ENCODE measurements around the gene EGFL7.

EGFL7 gene

GRCh38 chr9:136625101-136626065 lies 37.3 kb upstream of the EGFL7 start (continued):
- no peak for TF ChIP-seq ZEB2 (tag by site-specific recombination; IDR thresholded peaks at IDR 0.05)
- TF ChIP-seq KLF10 (tag by site-specific recombination; IDR thresholded peaks at IDR 0.05) = no peak
- no peak for TF ChIP-seq ZNF660 (tag by site-specific recombination; IDR thresholded peaks at IDR 0.05)
- TF ChIP-seq ZNF629 (tag by site-specific recombination; IDR thresholded peaks at IDR 0.05) = no peak
- no peak for TF ChIP-seq ZNF777 (tag by site-specific recombination; IDR thresholded peaks at IDR 0.05; ENCODE audit: borderline replicate concordance)
- TF ChIP-seq SP3 (tag by site-specific recombination; IDR thresholded peaks at IDR 0.05) = no peak
- no peak for TF ChIP-seq ZNF580 (tag by site-specific recombination; IDR thresholded peaks at IDR 0.05)
- TF ChIP-seq ZSCAN23 (tag by site-specific recombination; IDR thresholded peaks at IDR 0.05) = no peak
- no peak for TF ChIP-seq MZF1 (tag by site-specific recombination; IDR thresholded peaks at IDR 0.05; ENCODE audit: borderline replicate concordance)
- no peak for TF ChIP-seq ZNF157 (tag by site-specific recombination; IDR thresholded peaks at IDR 0.05)
- no peak for TF ChIP-seq ZNF211 (tag by site-specific recombination; IDR thresholded peaks at IDR 0.05; ENCODE audit: low read depth)
- TF ChIP-seq ZNF530 (tag by site-specific recombination; IDR thresholded peaks at IDR 0.05; ENCODE audit: low read depth) = no peak
- no peak for TF ChIP-seq ZNF292 (tag by site-specific recombination; IDR thresholded peaks at IDR 0.05; ENCODE audit: borderline replicate concordance, low read depth)
- no peak for TF ChIP-seq ZNF623 (tag by site-specific recombination; IDR thresholded peaks at IDR 0.05)
- TF ChIP-seq ZNF221 (tag by site-specific recombination; IDR thresholded peaks at IDR 0.05; ENCODE audit: borderline replicate concordance) = no peak
- no peak for TF ChIP-seq ZNF521 (tag by site-specific recombination; IDR thresholded peaks at IDR 0.05)
- TF ChIP-seq ZBTB8A (tag by site-specific recombination; IDR thresholded peaks at IDR 0.05) = peak; percentile 29; the same call in 1 of the 2 replicates
- TF ChIP-seq ZNF585B (tag by site-specific recombination; IDR thresholded peaks at IDR 0.05) = no peak
- TF ChIP-seq ZNF785 (tag by site-specific recombination; IDR thresholded peaks at IDR 0.05) = no peak
- TF ChIP-seq ZIC2 (tag by site-specific recombination; IDR thresholded peaks at IDR 0.05) = peak; percentile 59
- no peak for TF ChIP-seq ZNF571 (tag by site-specific recombination; IDR thresholded peaks at IDR 0.05)
- TF ChIP-seq ZNF18 (tag by site-specific recombination; IDR thresholded peaks at IDR 0.05) = no peak
- TF ChIP-seq ZSCAN30 (tag by site-specific recombination; IDR thresholded peaks at IDR 0.05) = no peak
- TF ChIP-seq ZNF843 (tag by site-specific recombination; IDR thresholded peaks at IDR 0.05) = no peak
- TF ChIP-seq ZNF112 (tag by site-specific recombination; IDR thresholded peaks at IDR 0.05) = no peak
- no peak for TF ChIP-seq ZNF324 (tag by site-specific recombination; IDR thresholded peaks at IDR 0.05)
- no peak for TF ChIP-seq ZNF596 (tag by site-specific recombination; IDR thresholded peaks at IDR 0.05)
- TF ChIP-seq SETDB1 (IDR thresholded peaks at IDR 0.05; ENCODE audit: insufficient read length, low read length) = no peak
- no peak for TF ChIP-seq ZNF37A (tag by site-specific recombination; IDR thresholded peaks at IDR 0.05)
- TF ChIP-seq ZNF548 (tag by site-specific recombination; IDR thresholded peaks at IDR 0.05) = no peak
- peak; percentile 76 for TF ChIP-seq EGR2 (tag by site-specific recombination; IDR thresholded peaks at IDR 0.05; ENCODE audit: low read depth)
- TF ChIP-seq ZNF707 (tag by site-specific recombination; IDR thresholded peaks at IDR 0.05) = no peak
- TF ChIP-seq ZNF239 (tag by site-specific recombination; IDR thresholded peaks at IDR 0.05) = no peak
- TF ChIP-seq ZNF600 (tag by site-specific recombination; IDR thresholded peaks at IDR 0.05) = peak; percentile 88
- no peak for TF ChIP-seq ZNF692 (tag by site-specific recombination; IDR thresholded peaks at IDR 0.05)
- peak; percentile 54; the same call in 1 of the 2 replicates for TF ChIP-seq IKZF3 (tag by site-specific recombination; IDR thresholded peaks at IDR 0.05)
- no peak for TF ChIP-seq ZNF394 (tag by site-specific recombination; IDR thresholded peaks at IDR 0.05; ENCODE audit: borderline replicate concordance)
- TF ChIP-seq ZNF544 (tag by site-specific recombination; IDR thresholded peaks at IDR 0.05) = no peak
- TF ChIP-seq ZNF184 (tag by site-specific recombination; IDR thresholded peaks at IDR 0.05) = no peak
- TF ChIP-seq GLI4 (tag by site-specific recombination; IDR thresholded peaks at IDR 0.05) = no peak
- TF ChIP-seq ZBTB1 (tag by site-specific recombination; IDR thresholded peaks at IDR 0.05) = no peak

All from HEK293 (cell line).